Neural cell (in vitro differentiated cells): ENCODE results near the gene CDK6.

Source experiments
- EP300 ChIP-seq: fragments of 450-650 bp; conservative IDR thresholded peaks from 2 replicates; pipeline ENCODE4 v1.6.1; 2014; ENCODE audit warnings: antibody characterized with exemption, mild to moderate bottlenecking, moderate library complexity; ENCODE audit not compliant: poor library complexity, severe bottlenecking
- EZH2 ChIP-seq: fragments of 200-600, 300-800 bp; shearing (Covaris generic), sonication (generic); IDR thresholded peaks from 2 replicates; pipeline ENCODE4 v1.6.1; 2014; ENCODE audit warnings: antibody characterized with exemption, low read length, borderline replicate concordance, mild to moderate bottlenecking; ENCODE audit not compliant: insufficient read depth, poor library complexity, severe bottlenecking
- MXI1 ChIP-seq: fragments of 450-650 bp; conservative IDR thresholded peaks from 2 replicates; pipeline ENCODE4 v1.6.1; 2014; ENCODE audit warnings: antibody characterized with exemption, mild to moderate bottlenecking; ENCODE audit not compliant: poor library complexity, severe bottlenecking
- POLR2AphosphoS5 ChIP-seq: IDR thresholded peaks from 2 replicates; pipeline ENCODE4 v1.6.1; 2012
- RAD21 ChIP-seq: fragments of 450-650 bp; conservative IDR thresholded peaks from 2 replicates; pipeline ENCODE4 v1.6.1; 2014; ENCODE audit warnings: antibody characterized with exemption, mild to moderate bottlenecking, moderate library complexity
- SMC3 ChIP-seq: fragments of 450-650 bp; conservative IDR thresholded peaks from 2 replicates; pipeline ENCODE4 v1.6.1; 2014; ENCODE audit warnings: antibody characterized with exemption, mild to moderate bottlenecking, moderate library complexity; ENCODE audit not compliant: poor library complexity
- TAF1 ChIP-seq: IDR thresholded peaks from 2 replicates; pipeline ENCODE4 v1.6.1; 2012; ENCODE audit warnings: low read depth
- TF ChIP-seq, protein P1 (sequence below): fragments of 450-650 bp; IDR thresholded peaks from 2 replicates; pipeline ENCODE4 v1.5.1; 2014; ENCODE audit warnings: antibody characterized with exemption, mild to moderate bottlenecking, moderate library complexity; ENCODE audit not compliant: poor library complexity, severe bottlenecking
- TF ChIP-seq, protein P2 (sequence below): IDR thresholded peaks from 2 replicates; pipeline ENCODE4 v1.6.1; 2012; ENCODE audit warnings: borderline replicate concordance

DNA sequence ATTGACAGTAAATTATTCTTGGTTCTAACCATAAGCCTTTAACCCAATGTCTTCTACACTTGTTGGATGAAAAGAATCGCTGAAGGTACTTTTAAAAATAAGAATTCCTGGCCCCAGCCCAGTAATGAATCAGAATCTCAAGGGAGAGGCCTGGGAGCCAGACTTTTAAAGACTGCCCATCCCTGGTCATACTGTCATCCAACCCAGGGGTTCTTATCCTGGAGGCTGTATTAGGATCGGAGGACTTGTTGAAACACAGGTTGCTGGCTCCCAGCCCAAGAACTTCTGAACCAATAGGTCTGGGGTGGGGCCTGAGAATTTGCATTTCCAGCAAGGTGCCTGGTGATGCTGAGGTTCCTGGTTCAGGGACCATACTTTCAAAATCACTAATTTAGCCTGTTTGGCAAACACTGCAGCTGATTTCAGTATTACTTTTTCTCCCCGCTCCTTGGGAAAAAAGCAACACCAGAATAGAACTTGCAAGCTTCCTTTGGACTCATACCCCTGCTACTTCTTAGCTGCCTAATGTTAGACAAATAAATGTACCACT lies 166.7 kb downstream of the CDK6 start:
- TF ChIP-seq, protein P1, sequence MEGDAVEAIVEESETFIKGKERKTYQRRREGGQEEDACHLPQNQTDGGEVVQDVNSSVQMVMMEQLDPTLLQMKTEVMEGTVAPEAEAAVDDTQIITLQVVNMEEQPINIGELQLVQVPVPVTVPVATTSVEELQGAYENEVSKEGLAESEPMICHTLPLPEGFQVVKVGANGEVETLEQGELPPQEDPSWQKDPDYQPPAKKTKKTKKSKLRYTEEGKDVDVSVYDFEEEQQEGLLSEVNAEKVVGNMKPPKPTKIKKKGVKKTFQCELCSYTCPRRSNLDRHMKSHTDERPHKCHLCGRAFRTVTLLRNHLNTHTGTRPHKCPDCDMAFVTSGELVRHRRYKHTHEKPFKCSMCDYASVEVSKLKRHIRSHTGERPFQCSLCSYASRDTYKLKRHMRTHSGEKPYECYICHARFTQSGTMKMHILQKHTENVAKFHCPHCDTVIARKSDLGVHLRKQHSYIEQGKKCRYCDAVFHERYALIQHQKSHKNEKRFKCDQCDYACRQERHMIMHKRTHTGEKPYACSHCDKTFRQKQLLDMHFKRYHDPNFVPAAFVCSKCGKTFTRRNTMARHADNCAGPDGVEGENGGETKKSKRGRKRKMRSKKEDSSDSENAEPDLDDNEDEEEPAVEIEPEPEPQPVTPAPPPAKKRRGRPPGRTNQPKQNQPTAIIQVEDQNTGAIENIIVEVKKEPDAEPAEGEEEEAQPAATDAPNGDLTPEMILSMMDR, result no peak
- no peak for TF ChIP-seq TAF1
- TF ChIP-seq POLR2AphosphoS5, result no peak
- TF ChIP-seq MXI1, result no peak
- no peak for TF ChIP-seq EZH2
- TF ChIP-seq, protein P2, sequence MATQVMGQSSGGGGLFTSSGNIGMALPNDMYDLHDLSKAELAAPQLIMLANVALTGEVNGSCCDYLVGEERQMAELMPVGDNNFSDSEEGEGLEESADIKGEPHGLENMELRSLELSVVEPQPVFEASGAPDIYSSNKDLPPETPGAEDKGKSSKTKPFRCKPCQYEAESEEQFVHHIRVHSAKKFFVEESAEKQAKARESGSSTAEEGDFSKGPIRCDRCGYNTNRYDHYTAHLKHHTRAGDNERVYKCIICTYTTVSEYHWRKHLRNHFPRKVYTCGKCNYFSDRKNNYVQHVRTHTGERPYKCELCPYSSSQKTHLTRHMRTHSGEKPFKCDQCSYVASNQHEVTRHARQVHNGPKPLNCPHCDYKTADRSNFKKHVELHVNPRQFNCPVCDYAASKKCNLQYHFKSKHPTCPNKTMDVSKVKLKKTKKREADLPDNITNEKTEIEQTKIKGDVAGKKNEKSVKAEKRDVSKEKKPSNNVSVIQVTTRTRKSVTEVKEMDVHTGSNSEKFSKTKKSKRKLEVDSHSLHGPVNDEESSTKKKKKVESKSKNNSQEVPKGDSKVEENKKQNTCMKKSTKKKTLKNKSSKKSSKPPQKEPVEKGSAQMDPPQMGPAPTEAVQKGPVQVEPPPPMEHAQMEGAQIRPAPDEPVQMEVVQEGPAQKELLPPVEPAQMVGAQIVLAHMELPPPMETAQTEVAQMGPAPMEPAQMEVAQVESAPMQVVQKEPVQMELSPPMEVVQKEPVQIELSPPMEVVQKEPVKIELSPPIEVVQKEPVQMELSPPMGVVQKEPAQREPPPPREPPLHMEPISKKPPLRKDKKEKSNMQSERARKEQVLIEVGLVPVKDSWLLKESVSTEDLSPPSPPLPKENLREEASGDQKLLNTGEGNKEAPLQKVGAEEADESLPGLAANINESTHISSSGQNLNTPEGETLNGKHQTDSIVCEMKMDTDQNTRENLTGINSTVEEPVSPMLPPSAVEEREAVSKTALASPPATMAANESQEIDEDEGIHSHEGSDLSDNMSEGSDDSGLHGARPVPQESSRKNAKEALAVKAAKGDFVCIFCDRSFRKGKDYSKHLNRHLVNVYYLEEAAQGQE, result no peak
- TF ChIP-seq RAD21, result no peak
- TF ChIP-seq SMC3, result no peak
- no peak for TF ChIP-seq EP300
